IMR-90 (cell line): Measurements from ENCODE around the gene EIF3I. TPM values are rescaled to one million over a fixed set of nuclear protein-coding genes. Genes with fewer than 3 reads are reported as not detected.

Experiments used
- CEBPB ChIP-seq: IDR thresholded peaks from 2 replicates; pipeline ENCODE4 v1.6.1; 2012; ENCODE audit warnings: low read depth, low read length, improper control_type of control experiment
- MAFK ChIP-seq: IDR thresholded peaks from 2 replicates; pipeline ENCODE4 v1.6.1; 2012; ENCODE audit warnings: low read depth, low read length, improper control_type of control experiment
- POLR2A ChIP-seq: IDR thresholded peaks from 2 replicates; pipeline ENCODE4 v1.6.1; 2012; ENCODE audit warnings: mild to moderate bottlenecking, low read depth, low read length
- SMC3 ChIP-seq: fragments of 150-350 bp; IDR thresholded peaks from 2 replicates; pipeline ENCODE4 v1.6.1; 2016; ENCODE audit warnings: low read depth, mild to moderate bottlenecking, antibody characterized with exemption, low read length, moderate library complexity
- polyA plus RNA-seq, 3 experiments: library from polyadenylated mRNA; depleted of rRNA; stranded (reverse); fragments of >200 nt; gene quantifications; 2 replicates each; pipeline ENCODE4 v1.2.3, GENCODE V29; 2012; ENCODE audit warnings: low replicate concordance in 1 of 3
- total RNA-seq: library from RNA; depleted of rRNA; stranded (reverse); fragments of >200 nt; gene quantifications from 2 replicates; pipeline ENCODE4 v1.2.3, GENCODE V29; 2012
- TF ChIP-seq, protein P1 (sequence below): fragments of 150-350 bp; IDR thresholded peaks from 2 replicates; pipeline ENCODE4 v1.6.1; 2017; ENCODE audit warnings: mild to moderate bottlenecking, antibody characterized with exemption, low read length, low read depth

EIF3I gene
- total and polyA plus RNA-seq, 2 of the 4 experiments (the other 2 are of a cell fraction), result 469 to 716 TPM

DNA sequence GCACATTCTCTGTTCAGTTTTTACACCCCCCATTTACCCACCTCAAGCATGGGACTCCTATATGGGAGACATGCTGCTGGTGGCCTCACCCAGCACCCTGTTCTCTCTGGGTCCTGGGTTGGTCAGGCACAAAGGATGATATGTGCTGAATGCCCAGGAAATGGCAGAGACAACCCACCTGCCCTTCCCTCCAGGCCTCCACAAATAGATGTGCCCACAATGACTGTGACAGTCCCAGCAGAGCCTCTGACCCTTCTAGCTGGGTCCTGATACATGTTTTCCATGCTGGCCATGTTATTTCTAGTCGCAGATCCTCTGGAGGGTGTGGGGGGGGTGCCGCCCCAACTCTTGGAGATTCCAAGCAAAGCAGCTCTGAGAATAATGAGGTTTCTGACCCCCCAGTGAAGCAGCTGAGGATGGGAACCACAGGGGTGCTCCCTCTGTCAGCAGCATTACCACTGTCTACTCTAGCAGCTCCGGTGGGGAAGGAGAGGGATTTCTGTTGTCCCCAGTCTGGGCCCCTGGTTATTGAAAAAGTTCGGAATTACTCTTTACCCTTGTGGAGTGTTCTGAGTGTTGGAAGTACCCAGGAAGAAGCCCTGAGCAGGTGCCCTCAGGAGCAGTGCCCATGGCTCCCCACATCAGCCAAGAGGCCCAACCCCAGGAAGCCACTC is 23.0 kb upstream of the EIF3I start (continued):
- TF ChIP-seq, protein P1, sequence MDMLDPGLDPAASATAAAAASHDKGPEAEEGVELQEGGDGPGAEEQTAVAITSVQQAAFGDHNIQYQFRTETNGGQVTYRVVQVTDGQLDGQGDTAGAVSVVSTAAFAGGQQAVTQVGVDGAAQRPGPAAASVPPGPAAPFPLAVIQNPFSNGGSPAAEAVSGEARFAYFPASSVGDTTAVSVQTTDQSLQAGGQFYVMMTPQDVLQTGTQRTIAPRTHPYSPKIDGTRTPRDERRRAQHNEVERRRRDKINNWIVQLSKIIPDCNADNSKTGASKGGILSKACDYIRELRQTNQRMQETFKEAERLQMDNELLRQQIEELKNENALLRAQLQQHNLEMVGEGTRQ, result no peak
- TF ChIP-seq POLR2A (no peak), MAFK (no peak), SMC3 (no peak), CEBPB (no peak)
